PFSK-1 (cell line): ENCODE measurements around the gene RND1.

ENCODE experiments used
- POLR2AphosphoS5 ChIP-seq: IDR thresholded peaks from 2 replicates; pipeline ENCODE4 v1.6.1; 2012; ENCODE audit warnings: low read depth, mild to moderate bottlenecking, control low read depth, low read length, moderate library complexity
- REST ChIP-seq, 2 experiments: IDR thresholded peaks; 2 replicates each; pipeline versions ENCODE4 v1.6.1 to v1.8.0; 2011 to 2012; ENCODE audit warnings: low read depth in 2 of 2, low read length in 2 of 2, control low read depth in 1 of 2, inconsistent platforms in 1 of 2, mild to moderate bottlenecking in 1 of 2, moderate library complexity in 1 of 2; ENCODE audit not compliant: insufficient read depth in 1 of 2
- SIN3A ChIP-seq: IDR thresholded peaks from 2 replicates; pipeline ENCODE4 v1.6.1; 2012; ENCODE audit warnings: mild to moderate bottlenecking, low read length, moderate library complexity, borderline replicate concordance; ENCODE audit not compliant: insufficient read depth

- TF ChIP-seq POLR2AphosphoS5 = no peak
- TF ChIP-seq REST (IDR thresholded peaks at IDR 0.05; ENCODE audit: insufficient read depth in 1 of 2, low read depth in 2 of 2, low read length in 2 of 2) = no peak
- TF ChIP-seq SIN3A = no peak
These were observed 34.4 kb downstream of the RND1 start for GRCh38 chr12:48831257-48831656.
